HEK293 (cell line): ENCODE results near the gene DNER.

ENCODE experiments used
- CTCF ChIP-seq: fragments of 450-650 bp; formaldehyde crosslinking; IDR thresholded peaks from 2 replicates; pipeline ENCODE4 v1.5.1; 2016; ENCODE audit warnings: missing biosample characterization, missing genetic modification characterization
- MEIS1 ChIP-seq: sonication (generic); formaldehyde crosslinking; IDR thresholded peaks from 2 replicates; pipeline ENCODE4 v1.8.1; 2022; ENCODE audit warnings: missing genetic modification reagents, mild to moderate bottlenecking, borderline replicate concordance
- REPIN1 ChIP-seq: fragments of 450-650 bp; formaldehyde crosslinking; IDR thresholded peaks from 2 replicates; pipeline ENCODE4 v1.5.1; 2017; ENCODE audit warnings: missing biosample characterization, missing genetic modification characterization, low read depth
- ZBTB17 ChIP-seq: fragments of 450-650 bp; formaldehyde crosslinking; IDR thresholded peaks from 2 replicates; pipeline ENCODE4 v1.5.1; 2016; ENCODE audit warnings: missing biosample characterization, missing genetic modification characterization
- ZNF138 ChIP-seq: fragments of 450-650 bp; formaldehyde crosslinking; IDR thresholded peaks from 2 replicates; pipeline ENCODE4 v1.5.1; 2016; ENCODE audit warnings: missing biosample characterization, missing genetic modification characterization, borderline replicate concordance
- ZNF211 ChIP-seq: fragments of 450-650 bp; formaldehyde crosslinking; IDR thresholded peaks from 2 replicates; pipeline ENCODE4 v1.5.1; 2016; ENCODE audit warnings: low read depth, missing biosample characterization, missing genetic modification characterization
- ZNF248 ChIP-seq: fragments of 450-650 bp; formaldehyde crosslinking; IDR thresholded peaks from 2 replicates; pipeline ENCODE4 v1.5.1; 2017; ENCODE audit warnings: missing biosample characterization, missing genetic modification characterization
- ZNF362 ChIP-seq: fragments of 450-650 bp; formaldehyde crosslinking; IDR thresholded peaks from 2 replicates; pipeline ENCODE4 v1.5.1; 2016; ENCODE audit warnings: missing biosample characterization, missing genetic modification characterization
- ZNF37A ChIP-seq: fragments of 450-650 bp; IDR thresholded peaks from 2 replicates; pipeline ENCODE4 v1.5.1; 2018; ENCODE audit warnings: missing biosample characterization, missing genetic modification characterization
- ZNF660 ChIP-seq: fragments of 450-650 bp; IDR thresholded peaks from 2 replicates; pipeline ENCODE4 v1.5.1; 2018; ENCODE audit warnings: missing biosample characterization, mild to moderate bottlenecking, missing genetic modification characterization
- ZSCAN18 ChIP-seq: fragments of 450-650 bp; formaldehyde crosslinking; IDR thresholded peaks from 2 replicates; pipeline ENCODE4 v1.5.1; 2016; ENCODE audit warnings: missing biosample characterization, missing genetic modification characterization

GRCh38 chr2:229586746-229587705 lies 127.3 kb downstream of the DNER start:
- TF ChIP-seq CTCF (tag by site-specific recombination) (no peak; the same call in 1 of the 2 replicates), ZNF37A (tag by site-specific recombination) (no peak), ZNF248 (tag by site-specific recombination) (no peak), ZSCAN18 (tag by site-specific recombination) (no peak), MEIS1 (no peak), ZNF211 (tag by site-specific recombination) (no peak), REPIN1 (tag by site-specific recombination) (no peak), ZBTB17 (tag by site-specific recombination) (no peak), ZNF660 (no peak), ZNF362 (tag by site-specific recombination) (no peak), ZNF138 (tag by site-specific recombination) (no peak)
